ENCODE data around the gene SPATA20.

The SPATA20 gene

DNA sequence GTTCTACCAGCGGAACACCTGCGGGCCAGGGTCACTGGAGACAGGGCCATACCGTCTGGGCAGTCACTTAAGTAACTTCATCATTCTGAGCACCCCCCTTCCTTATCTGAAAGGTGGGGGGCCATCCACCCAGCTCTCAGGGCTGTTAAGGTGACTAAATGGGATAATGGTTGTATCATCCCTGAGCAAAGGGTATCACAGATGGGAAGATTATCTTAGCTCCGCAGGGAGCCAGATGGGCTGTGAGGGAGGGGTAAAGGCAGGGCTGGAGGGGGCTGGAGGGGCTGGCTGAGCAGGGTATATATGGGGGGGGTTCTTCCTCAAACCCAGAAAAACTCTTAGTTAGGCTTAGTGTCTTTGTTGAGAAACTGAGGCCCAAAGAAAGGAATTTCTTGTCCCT lies 10.7 kb downstream of the SPATA20 start:
- in situ Hi-C loops (cut with HindIII; ENCODE audit: low sequenced_read_pairs): no loop called here

DNA sequence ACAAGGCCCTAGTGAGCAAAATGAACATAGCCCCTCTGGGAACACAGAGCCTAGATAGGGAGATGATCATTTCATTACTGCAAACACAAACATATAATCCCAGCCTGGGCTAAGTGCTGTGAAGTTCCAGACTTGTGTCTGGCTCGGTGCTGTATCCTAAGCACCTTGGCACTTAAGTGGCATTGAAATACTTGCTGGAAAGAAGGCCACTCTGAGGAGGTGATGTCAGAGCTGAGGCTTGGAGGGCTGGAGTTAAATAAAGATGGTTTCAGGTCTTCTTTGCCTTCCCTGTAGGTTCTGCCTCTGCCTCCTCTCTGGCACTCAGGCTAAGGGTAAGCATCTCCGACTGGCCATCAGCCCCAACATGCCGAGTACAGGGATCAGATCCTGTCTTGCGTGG lies 11.1 kb downstream of the SPATA20 start:
- in situ Hi-C loops (cut with HindIII; ENCODE audit: low sequenced_read_pairs): no loop called here

DNA sequence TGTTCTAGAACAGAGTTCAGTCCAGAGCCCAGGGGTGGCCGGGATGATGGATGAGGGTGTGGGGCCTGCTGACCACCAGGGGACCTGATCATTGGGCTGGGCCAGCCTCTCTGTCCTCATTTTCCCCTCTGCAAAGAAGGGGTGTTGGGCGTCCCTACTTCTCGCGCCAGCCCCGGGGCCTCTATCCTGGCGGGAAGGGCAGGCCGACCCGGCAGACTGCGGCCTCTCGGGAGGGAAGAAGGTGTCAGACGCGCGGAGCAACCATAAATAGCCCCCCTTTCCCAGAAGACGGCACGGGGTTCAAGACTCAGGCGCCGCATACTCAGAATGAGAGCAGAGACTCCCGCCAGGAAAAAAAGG lies 11.6 kb downstream of the SPATA20 start:
- in situ Hi-C loops (cut with HindIII; ENCODE audit: low sequenced_read_pairs): no loop called here

DNA sequence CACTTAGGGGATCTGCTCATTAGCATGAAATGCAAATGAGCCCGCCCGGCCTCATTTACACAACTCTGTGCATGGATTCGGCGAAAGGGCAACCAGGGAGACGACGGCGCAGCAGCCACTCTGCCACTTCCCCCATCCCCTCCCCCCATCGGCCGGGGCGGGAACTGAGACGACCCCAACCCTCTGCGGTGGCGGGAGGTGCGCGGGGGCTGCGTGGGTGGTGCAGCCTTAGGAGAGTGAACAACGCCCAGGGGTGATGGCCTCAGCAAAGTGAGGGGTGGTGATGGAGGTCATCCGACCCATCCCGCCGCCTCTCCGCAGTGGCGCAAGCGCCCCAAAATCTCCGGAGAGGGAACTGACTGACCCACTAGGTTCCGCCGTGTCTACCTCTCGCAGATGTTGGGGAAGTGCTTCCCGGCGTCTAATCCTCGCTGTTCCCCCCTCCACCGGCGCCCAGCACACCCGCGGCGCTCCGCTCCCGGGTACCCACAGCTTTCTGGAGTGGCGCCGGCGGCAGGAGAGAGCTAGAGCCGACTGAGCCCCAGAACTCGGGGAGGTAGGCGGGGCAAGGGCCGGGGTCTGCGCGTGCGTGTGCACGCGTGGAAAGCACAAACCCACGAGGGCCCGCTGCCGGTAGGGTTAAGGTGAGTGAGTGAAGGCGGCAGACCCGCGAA lies 12.1 kb downstream of the SPATA20 start:
- in situ Hi-C loops (cut with HindIII; ENCODE audit: low sequenced_read_pairs): no loop called here

DNA sequence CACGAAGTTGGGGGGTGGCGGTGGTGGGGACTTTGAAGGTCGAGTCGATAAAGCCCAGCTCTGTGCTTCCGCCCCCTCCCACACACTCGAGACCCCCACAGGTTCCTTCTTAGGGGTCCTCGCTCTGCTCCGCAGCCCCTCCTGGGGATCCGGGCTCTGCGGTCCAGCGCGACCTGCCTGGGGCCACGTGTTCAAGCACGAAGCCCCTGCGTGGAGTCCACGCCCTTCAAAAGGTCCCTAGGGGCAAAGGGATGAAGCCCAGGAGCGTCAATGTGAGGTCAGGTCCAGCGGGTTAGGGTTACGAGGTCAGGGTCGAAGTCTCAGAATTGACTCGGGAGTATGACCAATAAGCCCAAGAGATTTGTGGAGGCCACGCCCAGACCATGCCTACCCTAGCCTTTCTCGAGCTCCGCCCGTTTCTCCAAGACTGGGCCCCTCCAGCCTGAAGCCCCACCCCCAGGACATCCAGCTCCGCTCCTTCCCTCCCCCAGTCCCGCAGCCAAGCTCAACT lies 12.8 kb downstream of the SPATA20 start:
- in situ Hi-C loops (cut with HindIII; ENCODE audit: low sequenced_read_pairs): no loop called here

DNA sequence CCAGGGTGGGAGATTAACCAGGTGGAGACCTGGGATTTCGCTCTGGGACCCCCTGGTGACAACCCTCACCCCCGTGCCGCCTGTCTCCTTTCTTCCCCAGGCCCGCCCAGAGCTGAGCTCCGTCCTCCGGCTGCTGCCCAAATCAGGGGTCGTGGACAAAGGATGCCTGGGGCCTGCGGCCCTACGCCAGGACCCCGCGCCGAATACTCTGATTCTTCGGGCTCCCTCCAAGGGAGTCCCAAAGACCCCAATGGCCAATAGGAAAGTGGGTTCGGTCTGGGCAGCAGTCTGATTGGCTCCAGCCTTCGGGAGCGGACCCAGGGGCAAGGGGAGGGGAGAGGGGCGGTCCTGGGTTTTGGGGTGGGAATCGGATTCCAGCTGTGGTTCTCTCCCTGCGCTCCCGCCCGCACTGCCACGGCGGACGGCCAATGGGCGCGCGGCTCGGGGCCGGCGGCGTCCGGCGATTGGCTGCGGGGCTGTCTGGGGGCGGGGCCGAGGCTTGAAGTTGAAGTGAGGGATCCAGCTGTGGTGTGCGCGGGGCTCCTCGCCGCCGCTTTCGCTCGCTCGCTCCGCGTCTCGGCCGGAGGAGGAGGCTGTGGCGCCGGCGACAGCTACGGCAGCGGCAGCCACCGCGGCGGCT lies 13.3 kb downstream of the SPATA20 start, which contains the start of gene CACNA1G:
CACNA1G (plus strand) TSS at position 531 of the 640 bp plus-strand sequence. CDS start 745 bp downstream, outside the sequence.
- in situ Hi-C loops (cut with HindIII; ENCODE audit: low sequenced_read_pairs): no loop called here

DNA sequence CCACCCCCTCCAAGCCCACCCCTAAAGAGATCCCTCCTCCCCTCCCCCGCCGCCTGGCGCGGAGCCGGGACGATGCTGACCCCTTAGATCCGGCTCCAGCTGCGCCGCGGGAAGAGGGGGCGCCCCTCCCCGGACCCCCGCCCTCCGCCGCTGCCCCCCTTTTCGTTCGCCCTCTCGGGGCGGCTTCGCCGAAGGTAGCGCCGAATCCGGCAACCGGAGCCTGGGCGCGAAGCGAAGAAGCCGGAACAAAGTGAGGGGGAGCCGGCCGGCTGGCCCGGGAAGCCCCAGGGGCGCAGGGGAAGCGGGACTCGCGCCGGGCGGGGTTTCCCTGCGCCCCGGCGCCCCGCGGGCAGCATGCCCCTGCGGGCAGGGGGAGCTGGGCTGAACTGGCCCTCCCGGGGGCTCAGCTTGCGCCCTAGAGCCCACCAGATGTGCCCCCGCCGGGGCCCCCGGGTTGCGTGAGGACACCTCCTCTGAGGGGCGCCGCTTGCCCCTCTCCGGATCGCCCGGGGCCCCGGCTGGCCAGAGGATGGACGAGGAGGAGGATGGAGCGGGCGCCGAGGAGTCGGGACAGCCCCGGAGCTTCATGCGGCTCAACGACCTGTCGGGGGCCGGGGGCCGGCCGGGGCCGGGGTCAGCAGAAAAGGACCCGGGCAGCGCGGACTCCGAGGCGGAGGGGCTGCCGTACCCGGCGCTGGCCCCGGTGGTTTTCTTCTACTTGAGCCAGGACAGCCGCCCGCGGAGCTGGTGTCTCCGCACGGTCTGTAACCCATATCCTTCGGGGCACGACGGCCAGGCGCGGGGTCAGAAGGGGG lies 14.2 kb downstream of the SPATA20 start:
- in situ Hi-C loops (cut with HindIII; ENCODE audit: low sequenced_read_pairs): no loop called here

DNA sequence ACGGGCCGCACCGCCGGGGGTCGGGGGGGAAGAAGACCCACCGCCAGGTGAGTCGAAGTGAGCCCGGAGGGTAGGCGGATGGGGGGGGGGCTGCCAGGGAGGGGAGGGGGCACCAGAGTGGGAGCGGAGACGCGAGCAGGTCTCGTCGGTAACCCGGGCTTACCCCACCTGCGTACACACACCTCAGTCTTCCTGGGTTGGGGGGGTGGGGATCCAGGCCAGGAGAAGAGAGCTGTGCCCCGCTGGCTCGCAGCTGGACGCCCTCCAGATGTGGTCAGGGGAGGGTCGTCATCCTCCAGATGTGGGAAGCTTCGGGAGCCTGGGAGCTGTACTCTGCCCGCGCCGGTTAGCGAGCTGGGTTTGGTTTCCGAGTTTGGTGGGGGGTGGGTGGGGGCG lies 14.8 kb downstream of the SPATA20 start:
- in situ Hi-C loops (cut with HindIII; ENCODE audit: low sequenced_read_pairs): no loop called here

DNA sequence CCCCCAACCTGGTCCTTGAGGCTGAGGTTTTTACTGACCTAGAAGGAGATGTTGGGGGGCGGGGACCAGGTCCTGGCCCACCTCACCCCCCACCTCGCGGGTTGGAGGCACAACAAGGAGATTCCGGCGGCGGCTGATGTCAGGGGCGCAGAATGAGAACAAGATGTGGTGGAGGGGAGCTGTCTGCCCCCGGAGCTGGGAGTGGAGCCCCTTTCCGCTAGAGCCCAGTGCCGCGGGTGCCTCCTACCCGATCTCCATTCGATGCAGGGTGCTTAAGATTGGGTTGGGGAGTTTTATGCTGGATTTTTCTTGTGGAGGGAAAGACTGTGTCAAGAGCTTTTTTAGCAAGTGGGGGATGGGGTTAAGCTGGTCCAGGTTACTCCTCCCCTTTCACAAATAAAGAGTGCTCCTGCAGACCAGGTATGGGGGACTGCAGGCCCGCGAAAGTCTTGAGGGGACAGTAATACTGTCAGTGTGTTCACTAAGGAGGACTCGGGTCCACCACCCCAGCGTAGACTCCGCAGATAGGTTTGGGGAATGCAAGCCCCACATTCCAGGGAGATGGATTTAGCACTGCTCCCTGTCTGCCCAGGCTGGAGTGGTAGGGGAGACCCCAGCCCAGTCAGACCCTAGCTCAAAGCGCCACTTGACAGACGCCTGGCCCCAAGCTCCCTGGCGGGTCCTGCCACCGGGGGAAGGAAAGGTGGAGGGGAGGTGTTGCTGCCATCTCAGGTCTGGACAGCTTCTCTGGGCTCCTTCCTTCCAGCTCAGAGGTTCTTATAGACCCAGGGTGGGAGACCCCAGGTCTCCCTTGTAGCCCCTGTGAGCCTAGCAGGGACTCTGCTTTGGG lies 15.5 kb downstream of the SPATA20 start:
- in situ Hi-C loops (cut with HindIII; ENCODE audit: low sequenced_read_pairs): no loop called here

DNA sequence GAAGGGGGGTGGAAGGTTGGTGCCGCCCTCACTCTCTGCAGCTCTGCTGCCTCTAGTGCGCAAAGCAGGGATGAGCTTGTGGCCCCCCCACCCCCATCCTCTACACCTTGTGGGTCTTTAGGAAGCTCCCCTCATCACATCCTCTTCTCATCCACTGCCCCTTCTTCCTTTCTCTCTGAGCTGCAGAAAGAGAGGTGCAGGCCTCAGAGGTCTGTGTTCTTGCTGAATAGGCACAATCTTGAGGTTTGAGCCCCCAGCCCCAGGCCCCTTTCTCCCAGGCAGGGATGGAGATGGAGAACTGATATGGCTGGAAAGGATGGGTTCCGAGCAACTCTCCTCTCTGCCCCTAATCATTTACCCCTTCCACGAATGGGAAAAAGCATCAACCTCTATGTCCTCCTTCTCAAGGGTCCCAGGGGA lies 16.1 kb downstream of the SPATA20 start:
- in situ Hi-C loops (cut with HindIII; ENCODE audit: low sequenced_read_pairs): no loop called here

DNA sequence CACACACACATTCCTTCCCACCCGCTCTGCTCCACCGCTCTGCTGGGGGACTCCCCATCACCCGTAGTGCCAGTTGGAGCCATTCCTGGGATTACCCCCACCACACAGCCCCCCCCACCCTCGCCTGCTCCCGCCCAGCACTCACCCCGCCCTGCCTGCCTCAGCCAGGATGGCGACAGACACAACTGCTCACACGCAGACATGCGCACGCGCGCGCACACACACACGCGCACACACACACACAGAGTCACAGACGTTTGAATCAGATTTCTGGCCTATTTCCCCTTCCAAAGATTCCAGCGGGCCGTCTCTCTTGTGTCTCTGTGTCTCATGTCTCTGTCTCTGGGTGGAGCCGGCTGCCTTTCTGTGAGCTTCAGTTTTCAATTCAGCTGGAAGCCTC lies 17.9 kb downstream of the SPATA20 start:
- in situ Hi-C loops (cut with HindIII; ENCODE audit: low sequenced_read_pairs): no loop called here

DNA sequence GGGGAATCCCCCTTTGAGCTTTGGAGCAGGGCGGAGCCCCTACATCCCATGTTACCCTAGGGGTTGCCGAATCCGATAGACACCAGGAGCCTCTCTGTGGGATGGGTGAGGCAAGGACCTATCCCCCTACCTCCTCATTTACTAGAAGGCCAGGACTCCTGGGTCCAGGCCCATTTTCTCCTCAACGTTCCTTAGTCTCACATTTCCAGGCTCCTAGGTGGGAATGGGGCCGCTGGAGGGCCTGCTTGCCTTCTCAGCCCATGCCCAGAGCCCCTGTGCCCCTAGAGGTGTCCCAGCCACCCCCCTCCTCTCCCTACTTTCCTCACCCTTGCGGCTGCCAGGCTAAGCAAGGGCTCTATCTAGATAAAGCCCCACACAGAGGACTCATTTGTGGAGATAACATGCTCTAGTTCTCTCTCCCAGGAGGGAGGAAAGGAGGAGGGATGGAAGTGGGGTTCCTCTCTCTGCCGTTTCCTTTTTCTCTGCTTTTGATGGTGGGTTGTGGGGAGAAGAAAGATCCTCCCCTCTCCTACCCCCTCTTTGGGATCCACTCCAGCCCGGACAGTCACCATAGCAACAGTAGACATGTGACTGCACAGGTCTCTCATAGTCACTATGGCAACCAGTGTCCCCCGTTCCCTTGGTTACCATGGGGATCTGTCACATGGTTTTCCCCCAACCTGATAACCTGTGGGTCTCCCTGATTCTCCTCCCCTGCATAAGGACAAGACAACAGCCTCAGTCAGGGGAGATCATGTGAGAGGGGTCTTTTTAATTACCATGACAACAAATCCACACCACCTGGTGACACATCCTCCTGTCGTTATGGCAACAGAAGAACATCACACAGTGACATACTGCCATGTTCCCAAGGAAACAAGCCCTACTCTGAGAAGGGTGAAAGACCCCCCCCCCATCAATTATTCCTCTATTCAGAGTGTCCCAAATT lies 18.7 kb downstream of the SPATA20 start:
- in situ Hi-C loops (cut with HindIII; ENCODE audit: low sequenced_read_pairs): no loop called here

DNA sequence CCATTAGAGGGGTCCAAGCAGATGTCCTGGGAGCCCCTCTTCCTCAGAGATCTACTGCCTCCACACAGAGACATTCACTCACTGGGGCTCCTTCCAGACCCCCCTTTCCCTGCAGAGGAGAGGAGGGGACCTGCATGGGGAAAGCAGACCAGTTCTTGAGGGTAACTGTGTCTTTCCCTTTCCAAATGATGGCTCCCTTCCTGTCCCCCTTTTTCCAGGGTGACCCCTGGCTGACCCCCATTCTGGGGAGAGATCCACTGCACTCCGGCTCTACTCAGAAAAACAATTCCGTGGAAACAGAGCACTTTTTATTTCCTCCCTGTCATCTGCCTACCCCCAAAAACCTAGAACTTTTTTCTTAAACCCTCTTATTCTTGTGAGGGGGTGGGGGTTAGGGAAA lies 19.9 kb downstream of the SPATA20 start:
- in situ Hi-C loops (cut with HindIII; ENCODE audit: low sequenced_read_pairs): no loop called here

DNA sequence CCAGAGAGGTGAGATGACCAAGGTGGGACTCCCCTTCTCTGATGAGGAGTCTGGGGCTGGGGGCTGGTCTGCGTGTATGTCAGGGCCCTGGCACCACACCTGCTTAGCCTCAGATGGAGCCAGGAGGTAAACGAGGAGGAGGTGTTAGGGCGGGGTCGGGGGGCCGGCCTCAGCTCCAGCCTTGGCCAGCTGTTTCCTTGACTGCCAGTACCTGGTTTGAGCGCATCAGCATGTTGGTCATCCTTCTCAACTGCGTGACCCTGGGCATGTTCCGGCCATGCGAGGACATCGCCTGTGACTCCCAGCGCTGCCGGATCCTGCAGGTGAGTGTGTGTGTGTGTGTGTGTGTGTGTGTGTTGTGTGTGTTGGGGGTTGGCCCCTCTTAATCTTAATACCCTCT lies 21.7 kb downstream of the SPATA20 start:
- in situ Hi-C loops (cut with HindIII; ENCODE audit: low sequenced_read_pairs): no loop called here

DNA sequence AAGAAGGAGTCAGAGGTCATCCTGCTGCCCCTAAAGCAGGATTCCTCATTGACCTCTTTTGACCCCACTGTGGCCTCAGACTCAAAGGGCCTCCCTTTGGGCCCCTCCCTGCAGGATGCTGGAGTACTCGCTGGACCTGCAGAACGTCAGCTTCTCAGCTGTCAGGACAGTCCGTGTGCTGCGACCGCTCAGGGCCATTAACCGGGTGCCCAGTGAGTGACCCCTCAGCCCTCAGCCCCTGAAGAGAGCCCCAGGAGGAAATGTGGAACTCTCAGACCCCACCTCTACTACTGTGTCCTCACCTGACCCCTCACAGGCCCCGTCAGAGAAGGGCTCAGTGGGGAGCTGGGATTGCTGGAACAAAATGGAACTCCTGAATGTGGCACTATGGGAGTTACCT lies 22.6 kb downstream of the SPATA20 start:
- in situ Hi-C loops (cut with HindIII; ENCODE audit: low sequenced_read_pairs): no loop called here

DNA sequence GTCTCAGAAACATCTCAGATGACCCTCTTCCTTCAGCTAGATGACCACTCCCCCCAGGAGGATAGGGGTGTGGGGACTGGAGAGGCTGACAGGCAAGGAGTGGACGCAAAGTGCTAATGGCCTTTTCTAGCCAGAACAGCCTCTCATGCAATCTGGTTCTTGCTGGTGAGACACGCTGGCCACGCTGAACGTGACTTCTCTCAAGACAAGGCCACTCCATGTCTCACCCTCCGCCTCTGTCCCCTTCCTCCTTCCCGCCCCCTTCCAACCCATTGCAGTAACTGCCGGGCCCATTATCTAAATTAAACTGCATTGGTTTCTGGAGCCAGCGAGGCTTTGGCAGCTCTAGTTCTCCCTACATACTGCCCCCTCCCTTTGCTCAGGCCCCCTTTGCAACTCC lies 23.1 kb downstream of the SPATA20 start:
- in situ Hi-C loops (cut with HindIII; ENCODE audit: low sequenced_read_pairs): no loop called here

DNA sequence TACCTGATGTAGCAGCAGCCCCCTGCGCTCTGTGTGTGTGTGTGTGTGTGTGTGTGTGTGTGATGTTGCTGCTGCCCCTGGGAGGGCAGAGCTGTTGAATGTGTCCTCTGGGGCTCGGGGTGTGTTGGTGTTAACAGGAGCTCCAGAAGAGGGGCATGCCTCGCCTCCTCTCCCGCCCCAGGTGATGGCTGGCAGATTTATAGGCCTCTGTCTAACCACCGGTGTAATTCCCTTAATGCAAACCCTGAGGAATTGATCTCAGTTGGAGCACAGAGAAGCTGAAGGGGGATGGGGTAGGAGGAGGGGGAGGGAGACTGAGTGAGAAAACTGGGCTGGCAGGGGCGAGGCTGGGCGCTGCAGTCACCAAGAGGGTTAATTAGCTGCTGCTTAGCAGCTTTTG lies 23.6 kb downstream of the SPATA20 start:
- in situ Hi-C loops (cut with HindIII; ENCODE audit: low sequenced_read_pairs): no loop called here

DNA sequence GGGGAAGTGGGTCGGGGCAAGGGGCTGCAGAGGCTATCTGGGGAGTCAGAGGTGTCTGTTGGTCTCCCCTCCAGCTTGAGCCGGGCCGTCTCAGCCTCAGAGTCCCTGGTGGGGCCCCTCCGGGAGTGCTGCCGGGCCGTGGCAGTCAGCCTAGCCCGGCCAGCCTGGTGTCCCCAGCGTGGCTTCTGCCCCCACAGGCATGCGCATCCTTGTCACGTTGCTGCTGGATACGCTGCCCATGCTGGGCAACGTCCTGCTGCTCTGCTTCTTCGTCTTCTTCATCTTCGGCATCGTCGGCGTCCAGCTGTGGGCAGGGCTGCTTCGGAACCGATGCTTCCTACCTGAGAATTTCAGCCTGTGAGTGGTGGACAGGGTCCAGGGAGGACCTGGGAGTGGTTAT lies 24.7 kb downstream of the SPATA20 start:
- in situ Hi-C loops (cut with HindIII; ENCODE audit: low sequenced_read_pairs): no loop called here

DNA sequence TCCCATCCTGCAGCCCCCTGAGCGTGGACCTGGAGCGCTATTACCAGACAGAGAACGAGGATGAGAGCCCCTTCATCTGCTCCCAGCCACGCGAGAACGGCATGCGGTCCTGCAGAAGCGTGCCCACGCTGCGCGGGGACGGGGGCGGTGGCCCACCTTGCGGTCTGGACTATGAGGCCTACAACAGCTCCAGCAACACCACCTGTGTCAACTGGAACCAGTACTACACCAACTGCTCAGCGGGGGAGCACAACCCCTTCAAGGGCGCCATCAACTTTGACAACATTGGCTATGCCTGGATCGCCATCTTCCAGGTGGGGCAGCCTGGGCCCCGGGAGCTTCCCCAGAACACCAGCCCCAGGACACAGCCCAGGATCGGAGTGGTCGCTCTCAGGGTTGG lies 25.6 kb downstream of the SPATA20 start:
- in situ Hi-C loops (cut with HindIII; ENCODE audit: low sequenced_read_pairs): no loop called here

Measured in DLD1 (cell line).